Endothelial cell of umbilical vein (primary cell): ENCODE data around the gene RRP1. TPM values are rescaled to one million over a fixed set of nuclear protein-coding genes. Genes with fewer than 3 reads are reported as not detected.

Experiments used
- BruUV-seq: library from RNA; stranded (reverse); fragments of 400-500 nt; replicated peaks from 2 replicates; lab custom pipeline; 2021; lab: Mats Ljungman, UMichigan
- CTCF ChIA-PET: fragments of 300-600, 350-600 bp; sonication (Branson Sonifier 250); formaldehyde crosslinking; loops from one replicate; lab custom pipeline; 2021; ENCODE audit warnings: antibody characterized with exemption, inconsistent platforms; lab: Charles Lee
- POLR2A ChIA-PET: fragments of 300-600, 350-600 bp; sonication (Branson Sonifier 250); formaldehyde crosslinking; loops from one replicate; lab custom pipeline; 2021; ENCODE audit warnings: antibody characterized with exemption, inconsistent platforms; lab: Charles Lee
- DNase-seq: peaks from one replicate; pipeline ENCODE4 v3.0.0-alpha.2; 2011; ENCODE audit warnings: low read depth, low spot score
- FAIRE-seq: peaks from 2 replicates; lab custom pipeline; 2011; peaks lifted over from hg19 to GRCh38; lab: Jason Lieb, UNC
- H2AFZ ChIP-seq: 2 replicates; pipeline ENCODE4 v1.6.0; 2012; ENCODE audit warnings: low read depth, low read length, control low read depth, inconsistent platforms
- H3K27ac ChIP-seq: 2 replicates; pipeline ENCODE4 v1.5.1; 2011; ENCODE audit warnings: low read depth, mild to moderate bottlenecking, control low read depth, low read length, moderate library complexity; ENCODE audit not compliant: insufficient read depth
- H3K27me3 ChIP-seq, 2 experiments: 2 replicates each; pipeline versions ENCODE4 v1.6.0 to v1.6.1; 2011; ENCODE audit warnings: low read length in 2 of 2, mixed read lengths in 1 of 2; ENCODE audit not compliant: control insufficient read depth in 2 of 2, insufficient read depth in 2 of 2
- H3K36me3 ChIP-seq, 2 experiments: 2 replicates in 1 of 2; 3 replicates in 1 of 2; pipeline ENCODE4 v1.5.1; 2011; ENCODE audit warnings: low read length in 2 of 2, mild to moderate bottlenecking in 1 of 2, moderate library complexity in 1 of 2; ENCODE audit not compliant: control insufficient read depth in 2 of 2, insufficient read depth in 2 of 2; ENCODE audit errors: extremely low read depth in 1 of 2
- H3K4me1 ChIP-seq: 3 replicates; pipeline ENCODE4 v1.5.1; 2011; ENCODE audit warnings: mild to moderate bottlenecking, low read length; ENCODE audit not compliant: control insufficient read depth, insufficient read depth; ENCODE audit errors: extremely low read depth
- H3K4me2 ChIP-seq: 2 replicates; pipeline ENCODE4 v1.6.1; 2011; ENCODE audit warnings: low read length, control low read depth, mixed read lengths; ENCODE audit not compliant: insufficient read depth
- H3K4me3 ChIP-seq, 3 experiments: fragments of 200-600 bp in 1 of 3; sonication (generic), shearing (Covaris generic) in 1 of 3; replicated peaks in 1 of 3; 2 replicates each; pipeline ENCODE4 v1.5.1; 2011 to 2016; ENCODE audit warnings: control low read depth in 3 of 3, low read length in 3 of 3, mild to moderate bottlenecking in 2 of 3, inconsistent platforms in 1 of 3, low read depth in 1 of 3, moderate library complexity in 1 of 3; ENCODE audit not compliant: insufficient read depth in 1 of 3
- H3K79me2 ChIP-seq: 2 replicates; pipeline ENCODE4 v1.6.0; 2012; ENCODE audit warnings: low read length, inconsistent platforms; ENCODE audit not compliant: control insufficient read depth, insufficient read depth
- H3K9ac ChIP-seq: replicated peaks from 2 replicates; pipeline ENCODE3; 2011; ENCODE audit warnings: low read length, control low read depth; ENCODE audit not compliant: insufficient read depth; ENCODE audit errors: extremely low read depth
- H3K9me1 ChIP-seq: replicated peaks from 3 replicates; pipeline ENCODE4 v1.6.0; 2011; ENCODE audit warnings: mild to moderate bottlenecking, low read length; ENCODE audit not compliant: control insufficient read depth, insufficient read depth; ENCODE audit errors: extremely low read depth
- H3K9me3 ChIP-seq: replicated peaks from 2 replicates; pipeline ENCODE4 v1.5.1; 2012; ENCODE audit warnings: low read length, inconsistent platforms; ENCODE audit not compliant: control insufficient read depth, insufficient read depth
- H4K20me1 ChIP-seq: replicated peaks from 2 replicates; pipeline ENCODE3; 2011; ENCODE audit warnings: mild to moderate bottlenecking, low read length; ENCODE audit not compliant: control insufficient read depth, insufficient read depth; ENCODE audit errors: extremely low read depth
- EZH2 ChIP-seq: IDR thresholded peaks from 2 replicates; pipeline ENCODE4 v1.6.1; 2012; ENCODE audit warnings: borderline replicate concordance, low read depth, mild to moderate bottlenecking, moderate library complexity, low read length, inconsistent platforms; ENCODE audit not compliant: severe bottlenecking
- FOS ChIP-seq: IDR thresholded peaks from 2 replicates; pipeline ENCODE4 v1.6.1; 2011; ENCODE audit warnings: mild to moderate bottlenecking, low read length, moderate library complexity, borderline replicate concordance; ENCODE audit not compliant: insufficient read depth
- GATA2 ChIP-seq: IDR thresholded peaks from 2 replicates; pipeline ENCODE4 v1.7.0; 2011; ENCODE audit warnings: low read depth, mild to moderate bottlenecking, moderate library complexity, mixed read lengths, low read length; ENCODE audit not compliant: insufficient read length, insufficient read depth
- JUN ChIP-seq: IDR thresholded peaks from 2 replicates; pipeline ENCODE4 v1.6.1; 2011; ENCODE audit warnings: borderline replicate concordance, low read depth; ENCODE audit not compliant: insufficient read length, insufficient read depth
- MYC ChIP-seq: IDR thresholded peaks from one replicate; pipeline ENCODE4 v1.6.1; 2011; ENCODE audit warnings: mild to moderate bottlenecking, low read depth, low read length
- POLR2A ChIP-seq: IDR thresholded peaks from 2 replicates; pipeline ENCODE4 v1.6.1; 2012; ENCODE audit warnings: low read depth, mild to moderate bottlenecking, control low read depth, low read length
- POLR2AphosphoS5 ChIP-seq: IDR thresholded peaks from 2 replicates; pipeline ENCODE4 v1.6.1; 2012; ENCODE audit warnings: low read depth, mild to moderate bottlenecking, control low read depth, low read length, moderate library complexity; ENCODE audit not compliant: insufficient read depth
- dilution Hi-C: fragments of 300-500 bp; cut with MboI; formaldehyde crosslinking; loops from one replicate; pipeline ENCODE4 v1.15.0; 2019; ENCODE audit warnings: low sequenced_read_pairs; ENCODE audit not compliant: extremely low pct_ligation_motif_present
- intact Hi-C: fragments of 100-400 bp; cut with micrococcal nuclease; formaldehyde crosslinking; loops from one replicate; pipeline ENCODE4 v1.10.0; 2022
- polyA plus RNA-seq, 4 experiments: library from polyadenylated mRNA; depleted of rRNA in 3 of 4; stranded (reverse) in 3 of 4; unstranded in 1 of 4; fragments of >200 nt; gene quantifications; 2 replicates each; pipeline versions ENCODE4 v1.2.1 to v1.2.3, GENCODE V29; 2011 to 2012; ENCODE audit warnings: missing spikeins in 1 of 4
- total RNA-seq: library from RNA; stranded (reverse); gene quantifications from 2 replicates; pipeline ENCODE4 v1.2.3, GENCODE V29; 2021
- TF ChIP-seq, protein P1 (sequence below): IDR thresholded peaks from 2 replicates; pipeline ENCODE4 v1.6.1; 2011; ENCODE audit not compliant: insufficient read depth, insufficient read length
- TF ChIP-seq, protein P2 (sequence below), 2 donors: IDR thresholded peaks; 1 replicate in 1 of 2; 2 replicates in 1 of 2; pipeline ENCODE4 v1.5.1; 2011; ENCODE audit warnings: low read length in 2 of 2, mild to moderate bottlenecking in 2 of 2, moderate library complexity in 2 of 2, control low read depth in 1 of 2, inconsistent platforms in 1 of 2, low read depth in 1 of 2; ENCODE audit not compliant: insufficient read depth in 1 of 2; ENCODE audit errors: extremely low read depth in 1 of 2

The RRP1 gene
- total and polyA plus RNA-seq, 2 donors (not counting 3 experiments of a cell fraction or from before 2014, with no cell fraction given): 15.2 to 36.3 TPM

- peaks cover 19% of the 10 kb centered on the region for H3K4me1 ChIP-seq
- ChIA-PET POLR2A (no interaction called here), CTCF (interaction anchor here (0.6 to 3.9 kb wide), 10 partner anchors 8 to 273 kb away, joined by 3 to 41 read pairs (median 4); partner anchors contain the start of gene RRP1)
- BruUV-seq: no TSS peak
- dilution Hi-C loops (no loop called here), intact Hi-C loops (loop anchor here (1.0 to 5.0 kb wide), 2 partner anchors 52 to 165 kb away; no protein-coding TSS in a partner anchor)
- no peak overlapping the region for H3K9ac ChIP-seq
- no peaks in the 10 kb centered on the region for H3K9me3 ChIP-seq
- no peak overlapping the region for H3K4me3 ChIP-seq
- H3K36me3 ChIP-seq: no peaks in the 10 kb centered on the region
- H3K27ac ChIP-seq: no peak overlapping the region
- FAIRE-seq (no peak), DNase-seq (no peak)
- H3K27me3 ChIP-seq: no peaks in the 10 kb centered on the region
- no peaks in the 10 kb centered on the region for H3K9me1 ChIP-seq
- no peak overlapping the region for H2AFZ ChIP-seq
- TF ChIP-seq, protein P1, sequence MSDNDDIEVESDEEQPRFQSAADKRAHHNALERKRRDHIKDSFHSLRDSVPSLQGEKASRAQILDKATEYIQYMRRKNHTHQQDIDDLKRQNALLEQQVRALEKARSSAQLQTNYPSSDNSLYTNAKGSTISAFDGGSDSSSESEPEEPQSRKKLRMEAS: no peak
- TF ChIP-seq, protein P2, sequence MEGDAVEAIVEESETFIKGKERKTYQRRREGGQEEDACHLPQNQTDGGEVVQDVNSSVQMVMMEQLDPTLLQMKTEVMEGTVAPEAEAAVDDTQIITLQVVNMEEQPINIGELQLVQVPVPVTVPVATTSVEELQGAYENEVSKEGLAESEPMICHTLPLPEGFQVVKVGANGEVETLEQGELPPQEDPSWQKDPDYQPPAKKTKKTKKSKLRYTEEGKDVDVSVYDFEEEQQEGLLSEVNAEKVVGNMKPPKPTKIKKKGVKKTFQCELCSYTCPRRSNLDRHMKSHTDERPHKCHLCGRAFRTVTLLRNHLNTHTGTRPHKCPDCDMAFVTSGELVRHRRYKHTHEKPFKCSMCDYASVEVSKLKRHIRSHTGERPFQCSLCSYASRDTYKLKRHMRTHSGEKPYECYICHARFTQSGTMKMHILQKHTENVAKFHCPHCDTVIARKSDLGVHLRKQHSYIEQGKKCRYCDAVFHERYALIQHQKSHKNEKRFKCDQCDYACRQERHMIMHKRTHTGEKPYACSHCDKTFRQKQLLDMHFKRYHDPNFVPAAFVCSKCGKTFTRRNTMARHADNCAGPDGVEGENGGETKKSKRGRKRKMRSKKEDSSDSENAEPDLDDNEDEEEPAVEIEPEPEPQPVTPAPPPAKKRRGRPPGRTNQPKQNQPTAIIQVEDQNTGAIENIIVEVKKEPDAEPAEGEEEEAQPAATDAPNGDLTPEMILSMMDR (IDR thresholded peaks at IDR 0.05; ENCODE audit: extremely low read depth in 1 of 2, insufficient read depth in 1 of 2, low read depth in 1 of 2, low read length in 2 of 2): no peak
- TF ChIP-seq JUN (no peak), POLR2AphosphoS5 (no peak), GATA2 (no peak), FOS (no peak), POLR2A (no peak), EZH2 (no peak), MYC (no peak)
- H4K20me1 ChIP-seq: no peaks in the 10 kb centered on the region
- no peak overlapping the region for H3K4me2 ChIP-seq
- H3K79me2 ChIP-seq: no peaks in the 10 kb centered on the region
Observed at GRCh38 chr21:43809853-43810504, 20.6 kb downstream of the RRP1 start.
